Measurements from ENCODE around the gene CLEC2B. TPM values are rescaled to one million over a fixed set of nuclear protein-coding genes. Genes with fewer than 3 reads are reported as not detected.

Gene CLEC2B
- total RNA-seq, 8 experiments from 2014 or later = 0.05 to 91.0 (median 22.7) TPM; not detected in 2

GRCh38 chr12:9864913-9865675, 4.1 kb downstream of the CLEC2B start:
- H3K4me3 ChIP-seq = no peak overlapping the region
- WGBS, 10 experiments = 49 to 100% (median 89%) methylated on average over 1 to 4 of the region's 4 CpGs; no CpG with 5 or more reads in 1 of the 10 experiments
- in situ Hi-C loops (cut with MboI; ENCODE audit: low pct_unique_long_range_greater_than_20kb in 2 of 9, low sequenced_read_pairs in 9 of 9, unreplicated experiment in 9 of 9) = loop anchor here in 1 of 9 experiments (10.0 kb wide), 1 partner anchor 50 kb away; no protein-coding TSS in a partner anchor
- H3K27ac ChIP-seq = no peak overlapping the region
- peaks cover 0 to 2% of the 10 kb centered on the region in 2 donors for H3K4me1 ChIP-seq (replicated peaks in 1 of 2)
- ATAC-seq (replicated peaks in 6 of 8) = peak in 1 of 8 experiments; percentile 19

GRCh38 chr12:9858135-9858534, 11.0 kb downstream of the CLEC2B start:
- no peak overlapping the region for H3K27ac ChIP-seq
- ATAC-seq (replicated peaks in 6 of 8) = peak in 3 of 8 experiments; percentile 93 to 95 (median 93)
- in situ Hi-C loops (cut with MboI; ENCODE audit: low pct_unique_long_range_greater_than_20kb in 2 of 9, low sequenced_read_pairs in 9 of 9, unreplicated experiment in 9 of 9) = no loop called here
- no peak overlapping the region for H3K4me3 ChIP-seq
- no peaks in the 10 kb centered on the region for H3K4me1 ChIP-seq (replicated peaks in 1 of 2)

GRCh38 chr12:9856894-9857293, 12.3 kb downstream of the CLEC2B start:
- in situ Hi-C loops (cut with MboI; ENCODE audit: low pct_unique_long_range_greater_than_20kb in 2 of 9, low sequenced_read_pairs in 9 of 9, unreplicated experiment in 9 of 9) = no loop called here
- Histone ChIP-seq H3K4me1 (replicated peaks in 1 of 2) (no peaks in the 10 kb centered on the region), H3K4me3 (no peak overlapping the region), H3K27ac (no peak overlapping the region)
- WGBS, 10 experiments = 44 to 100% (median 73%) methylated on average over 1 to 3 of the region's 3 CpGs
- ATAC-seq (replicated peaks in 6 of 8) = no peak

GRCh38 chr12:9856151-9856550, 13.0 kb downstream of the CLEC2B start:
- WGBS, 10 experiments = 79 to 100% (median 97%) methylated on average over 1 of the region's 1 CpG; no CpG with 5 or more reads in 2 of the 10 experiments
- H3K4me1 ChIP-seq (replicated peaks in 1 of 2) = no peaks in the 10 kb centered on the region
- in situ Hi-C loops (cut with MboI; ENCODE audit: low pct_unique_long_range_greater_than_20kb in 2 of 9, low sequenced_read_pairs in 9 of 9, unreplicated experiment in 9 of 9) = no loop called here
- no peak overlapping the region for H3K27ac ChIP-seq
- ATAC-seq (replicated peaks in 6 of 8) = no peak
- H3K4me3 ChIP-seq = no peak overlapping the region

GRCh38 chr12:9851927-9852326, 17.2 kb downstream of the CLEC2B start:
- no peak for ATAC-seq (replicated peaks in 6 of 8)

GRCh38 chr12:9851050-9851449, 18.1 kb downstream of the CLEC2B start:
- no peaks in the 10 kb centered on the region for H3K4me1 ChIP-seq (replicated peaks in 1 of 2)
- H3K4me3 ChIP-seq = no peak overlapping the region
- ATAC-seq (replicated peaks in 6 of 8) = no peak
- in situ Hi-C loops (cut with MboI; ENCODE audit: low pct_unique_long_range_greater_than_20kb in 2 of 9, low sequenced_read_pairs in 9 of 9, unreplicated experiment in 9 of 9) = no loop called here
- 57 to 100% (median 95%) methylated on average over 1 to 5 of the region's 5 CpGs; no CpG with 5 or more reads in 1 of the 10 experiments for WGBS, 10 experiments
- no peak overlapping the region for H3K27ac ChIP-seq

More at GRCh38 chr12:9851927-9852326, 17.2 kb downstream of the CLEC2B start:
- 54 to 100% (median 86%) methylated on average over 1 to 2 of the region's 2 CpGs; no CpG with 5 or more reads in 2 of the 10 experiments for WGBS, 10 experiments
- Histone ChIP-seq H3K27ac (no peak overlapping the region), H3K4me3 (no peak overlapping the region), H3K4me1 (replicated peaks in 1 of 2) (no peaks in the 10 kb centered on the region)
- in situ Hi-C loops (cut with MboI; ENCODE audit: low pct_unique_long_range_greater_than_20kb in 2 of 9, low sequenced_read_pairs in 9 of 9, unreplicated experiment in 9 of 9) = no loop called here

- peak in 1 of 8 experiments; percentile 24 for ATAC-seq (replicated peaks in 6 of 8)
- Histone ChIP-seq H3K4me1 (replicated peaks in 1 of 2) (no peaks in the 10 kb centered on the region), H3K4me3 (no peak overlapping the region), H3K27ac (no peak overlapping the region)
- WGBS, 10 experiments = 67 to 100% (median 80%) methylated on average over 1 to 5 of the region's 5 CpGs; no CpG with 5 or more reads in 5 of the 10 experiments
- in situ Hi-C loops (cut with MboI; ENCODE audit: low pct_unique_long_range_greater_than_20kb in 2 of 9, low sequenced_read_pairs in 9 of 9, unreplicated experiment in 9 of 9) = no loop called here
Measured at GRCh38 chr12:9848899-9849298, 20.3 kb downstream of the CLEC2B start.

- Histone ChIP-seq H3K27ac (no peak overlapping the region), H3K4me1 (replicated peaks in 1 of 2) (no peaks in the 10 kb centered on the region), H3K4me3 (no peak overlapping the region)
- ATAC-seq (replicated peaks in 6 of 8) = no peak
- in situ Hi-C loops (cut with MboI; ENCODE audit: low pct_unique_long_range_greater_than_20kb in 2 of 9, low sequenced_read_pairs in 9 of 9, unreplicated experiment in 9 of 9) = no loop called here
- 29 to 79% (median 69%) methylated on average over 3 of the region's 3 CpGs; no CpG with 5 or more reads in 3 of the 10 experiments for WGBS, 10 experiments
Measured at GRCh38 chr12:9843407-9843806, 25.7 kb downstream of the CLEC2B start.

GRCh38 chr12:9831720-9832119, 37.4 kb downstream of the CLEC2B start:
- H3K4me1 ChIP-seq (replicated peaks in 1 of 2) = no peaks in the 10 kb centered on the region
- H3K27ac ChIP-seq = no peak overlapping the region
- WGBS, 10 experiments = 22 to 100% (median 62%) methylated on average over 1 to 3 of the region's 3 CpGs
- H3K4me3 ChIP-seq = no peak overlapping the region
- in situ Hi-C loops (cut with MboI; ENCODE audit: low pct_unique_long_range_greater_than_20kb in 2 of 9, low sequenced_read_pairs in 9 of 9, unreplicated experiment in 9 of 9) = no loop called here
- ATAC-seq (replicated peaks in 6 of 8) = no peak

GRCh38 chr12:9829982-9830381, 39.2 kb downstream of the CLEC2B start:
- Histone ChIP-seq H3K4me3 (no peak overlapping the region), H3K27ac (no peak overlapping the region), H3K4me1 (replicated peaks in 1 of 2) (no peaks in the 10 kb centered on the region)
- 41 to 90% (median 80%) methylated on average over 3 to 5 of the region's 5 CpGs for WGBS, 10 experiments
- ATAC-seq (replicated peaks in 6 of 8) = no peak
- in situ Hi-C loops (cut with MboI; ENCODE audit: low pct_unique_long_range_greater_than_20kb in 2 of 9, low sequenced_read_pairs in 9 of 9, unreplicated experiment in 9 of 9) = no loop called here

- no peak for ATAC-seq (replicated peaks in 6 of 8)
Measured at GRCh38 chr12:9829483-9829882, 39.7 kb downstream of the CLEC2B start.

GRCh38 chr12:9827209-9827888, 41.8 kb downstream of the CLEC2B start, which contains the start of gene KLRF1:
Gene KLRF1 (plus strand): TSS chr12:9827481. CDS start chr12:9827545, 64 bp downstream.
- WGBS, 10 experiments = 58 to 100% (median 91%) methylated on average over 1 to 3 of the region's 3 CpGs; no CpG with 5 or more reads in 1 of the 10 experiments
- Histone ChIP-seq H3K4me3 (no peak within 1 kb of the TSS), H3K4me1 (replicated peaks in 1 of 2) (no peaks in the 10 kb centered on the region), H3K27ac (no peak within 1 kb of the TSS)
- no peak for ATAC-seq (replicated peaks in 6 of 8)
- in situ Hi-C loops (cut with MboI; ENCODE audit: low pct_unique_long_range_greater_than_20kb in 2 of 9, low sequenced_read_pairs in 9 of 9, unreplicated experiment in 9 of 9) = no loop called here

More at GRCh38 chr12:9829483-9829882, 39.7 kb downstream of the CLEC2B start:
- in situ Hi-C loops (cut with MboI; ENCODE audit: low pct_unique_long_range_greater_than_20kb in 2 of 9, low sequenced_read_pairs in 9 of 9, unreplicated experiment in 9 of 9) = no loop called here
- Histone ChIP-seq H3K4me3 (no peak overlapping the region), H3K4me1 (replicated peaks in 1 of 2) (no peaks in the 10 kb centered on the region), H3K27ac (no peak overlapping the region)
- 28 to 100% (median 72%) methylated on average over 1 to 3 of the region's 3 CpGs; no CpG with 5 or more reads in 3 of the 10 experiments for WGBS, 10 experiments

GRCh38 chr12:9820281-9820930, 48.7 kb downstream of the CLEC2B start:
- in situ Hi-C loops (cut with MboI; ENCODE audit: low pct_unique_long_range_greater_than_20kb in 2 of 9, low sequenced_read_pairs in 9 of 9, unreplicated experiment in 9 of 9) = loop anchor here in 1 of 9 experiments (25.0 kb wide), 2 partner anchors 117 to 317 kb away; partner anchors contain the start of genes CLEC2A and CLEC7A
- Histone ChIP-seq H3K4me3 (no peak overlapping the region), H3K4me1 (replicated peaks in 1 of 2) (no peaks in the 10 kb centered on the region), H3K27ac (no peak overlapping the region)
- WGBS, 10 experiments = 47 to 100% (median 86%) methylated on average over 1 to 3 of the region's 9 CpGs; no CpG with 5 or more reads in 4 of the 10 experiments
- ATAC-seq (replicated peaks in 6 of 8) = no peak

Data from motor neuron (in vitro differentiated cells).